Fibroblast of the aortic adventitia (primary cell): ENCODE measurements around the gene THAP11. TPM values are rescaled to one million over a fixed set of nuclear protein-coding genes. Genes with fewer than 3 reads are reported as not detected.

Experiments used
- DNase-seq: peaks from one replicate; pipeline ENCODE4 v3.0.0-alpha.2; 2010; ENCODE audit warnings: low read depth
- H3K4me3 ChIP-seq: 2 replicates; pipeline ENCODE4 v1.5.1; 2011; ENCODE audit warnings: low read depth, mild to moderate bottlenecking, control low read depth, low read length, moderate library complexity
- CTCF ChIP-seq: IDR thresholded peaks from 2 replicates; pipeline ENCODE4 v1.5.1; 2011; ENCODE audit warnings: mild to moderate bottlenecking, low read length, control low read depth, inconsistent platforms; ENCODE audit not compliant: insufficient read depth
- small RNA-seq: library from RNA; depleted of rRNA; stranded (forward); fragments of <200 nt; gene quantifications from one replicate; pipeline ENCODE3, GENCODE V24; 2012
- total RNA-seq: library from RNA; depleted of rRNA; stranded (reverse); fragments of >200 nt; gene quantifications from 2 replicates; pipeline ENCODE4 v1.2.3, GENCODE V29; 2012; ENCODE audit warnings: low replicate concordance

THAP11 gene
- total RNA-seq, 1 donor = 21.1 TPM

GRCh38 chr16:67886387-67886786 is 44.3 kb downstream of the THAP11 start:
- DNase-seq = no peak
- no peak for TF ChIP-seq CTCF
- H3K4me3 ChIP-seq = no peak overlapping the region

DNA sequence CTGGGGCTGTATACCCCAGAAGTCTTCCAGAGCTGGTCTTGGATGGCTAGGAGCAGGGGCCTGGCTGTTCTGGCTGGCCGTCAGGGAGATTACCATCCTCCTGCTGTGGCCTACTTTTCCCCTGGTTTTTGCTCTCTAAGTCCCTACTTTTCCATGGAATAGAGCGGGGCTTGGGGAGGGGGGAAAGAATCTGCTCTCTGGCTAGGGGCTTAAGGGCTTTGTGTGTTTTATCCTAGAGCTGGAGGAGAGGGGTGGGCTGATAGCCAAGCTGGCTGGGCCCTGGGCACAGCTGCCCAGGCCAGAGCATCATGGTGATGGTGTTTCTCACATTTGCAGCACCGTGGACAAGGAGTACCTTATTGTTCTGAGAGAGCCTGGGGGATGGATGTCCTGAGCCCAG is 46.2 kb downstream of the THAP11 start:
- DNase-seq = no peak
- TF ChIP-seq CTCF = no peak
- H3K4me3 ChIP-seq = no peak overlapping the region

DNA sequence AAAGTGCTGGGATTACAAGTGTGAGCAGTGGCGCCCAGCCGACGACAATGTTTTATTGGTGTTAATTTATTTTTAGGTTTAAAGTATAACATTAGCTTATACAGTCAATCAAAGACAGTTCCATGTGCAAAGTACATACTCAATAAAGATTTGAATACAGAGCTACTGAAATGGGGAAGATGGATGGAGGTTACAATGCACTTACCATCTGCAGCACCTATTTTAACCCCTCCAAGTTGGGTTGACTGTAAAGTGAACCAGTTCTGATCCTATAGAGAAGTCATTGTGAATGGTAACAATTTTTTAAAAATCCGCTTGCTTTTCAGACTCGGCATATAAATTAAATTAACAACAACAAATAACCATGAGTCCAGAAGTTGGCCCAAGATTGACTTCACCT is 50.3 kb downstream of the THAP11 start:
- DNase-seq = no peak
- peak overlapping the region; percentile 63 for H3K4me3 ChIP-seq
- TF ChIP-seq CTCF = no peak

GRCh38 chr16:67892899-67893742 is 51.0 kb downstream of the THAP11 start, which contains the start of gene PSKH1:
TSS of gene PSKH1 (plus strand) at chr16:67893254. CDS start at chr16:67908750, 15,496 bp downstream.
- peak; percentile 91 for DNase-seq
- no peak for TF ChIP-seq CTCF
- H3K4me3 ChIP-seq = peak within 1 kb of the TSS; percentile 92

Small RNA genes within 50 kb of the gene (small RNA-seq; reads per million reads assigned to genes)
- gene AC040162.2 = not detected
- not detected for gene NRN1L

Other genes with a start within 250 kb of the THAP11 start
- gene CARMIL2, start 197.2 kb upstream of the THAP11 start, total RNA-seq = 0.09 and 0.49 TPM in 2 replicates
- 8.8 and 23.1 TPM in 2 replicates for gene ACD, start 182.1 kb upstream of the THAP11 start, total RNA-seq
- 1.4 TPM in 1 of 2 replicates, not detected in the other for gene PARD6A, start 181.4 kb upstream of the THAP11 start, total RNA-seq
- gene ENKD1, start 175.6 kb upstream of the THAP11 start, total RNA-seq = 14.1 and 19.2 TPM in 2 replicates
- gene C16orf86, start 175.5 kb upstream of the THAP11 start, total RNA-seq = 3.3 and 14.8 TPM in 2 replicates
- 11.9 and 14.1 TPM in 2 replicates for gene GFOD2, start 123.0 kb upstream of the THAP11 start, total RNA-seq
- 3.1 and 6.4 TPM in 2 replicates for gene RANBP10, start 35.8 kb upstream of the THAP11 start, total RNA-seq
- 0.99 and 1.8 TPM in 2 replicates for gene TSNAXIP1, start 35.4 kb upstream of the THAP11 start, total RNA-seq
- 24.4 and 155 TPM in 2 replicates for gene NUTF2, start 4.6 kb downstream of the THAP11 start, total RNA-seq
- gene CENPT, start 5.4 kb downstream of the THAP11 start, total RNA-seq = 28.9 and 39.9 TPM in 2 replicates
- 29.1 and 47.4 TPM in 2 replicates for gene EDC4, start 30.7 kb downstream of the THAP11 start, total RNA-seq
- not detected in 2 replicates for gene NRN1L, start 42.6 kb downstream of the THAP11 start, total RNA-seq
- 11.0 and 19.8 TPM in 2 replicates for gene PSKH1, start 50.9 kb downstream of the THAP11 start, total RNA-seq
- gene CTRL, start 89.5 kb downstream of the THAP11 start, total RNA-seq = 0.27 and 4.6 TPM in 2 replicates
- 22.7 and 42.4 TPM in 2 replicates for gene PSMB10, start 94.5 kb downstream of the THAP11 start, total RNA-seq
- 2.7 and 5.2 TPM in 2 replicates for gene LCAT, start 101.8 kb downstream of the THAP11 start, total RNA-seq
- 32.1 and 65.6 TPM in 2 replicates for gene SLC12A4, start 126.3 kb downstream of the THAP11 start, total RNA-seq
- gene DPEP3, start 138.2 kb downstream of the THAP11 start, total RNA-seq = not detected in 2 replicates
- gene DPEP2, start 157.2 kb downstream of the THAP11 start, total RNA-seq = not detected in 2 replicates
- gene DPEP2NB, start 173.6 kb downstream of the THAP11 start, total RNA-seq = not detected in 2 replicates
- gene DDX28, start 180.9 kb downstream of the THAP11 start, total RNA-seq = 5.6 and 9.9 TPM in 2 replicates
- 12.9 and 14.6 TPM in 2 replicates for gene DUS2, start 181.0 kb downstream of the THAP11 start, total RNA-seq
- 17.7 and 36.3 TPM in 2 replicates for gene NFATC3, start 243.1 kb downstream of the THAP11 start, total RNA-seq